Glutamatergic neuron (in vitro differentiated cells): ENCODE measurements around the gene CLK4. TPM values are rescaled to one million over a fixed set of nuclear protein-coding genes. Genes with fewer than 3 reads are reported as not detected.

Experiments used
- DNase-seq: peaks from one replicate; pipeline ENCODE4 v3.0.0; 2022
- H3K27ac Mint-ChIP-seq: one replicate; pipeline ENCODE4 v1.8.0; 2020; ENCODE audit warnings: mild to moderate bottlenecking, mixed read lengths, inconsistent platforms; ENCODE audit not compliant: unreplicated experiment
- H3K27me3 Mint-ChIP-seq: one replicate; pipeline ENCODE4 v1.8.0; 2020; ENCODE audit warnings: mild to moderate bottlenecking, moderate library complexity, mixed read lengths, inconsistent platforms; ENCODE audit not compliant: unreplicated experiment
- H3K36me3 Mint-ChIP-seq: one replicate; pipeline ENCODE4 v1.8.0; 2020; ENCODE audit warnings: mild to moderate bottlenecking, mixed read lengths, inconsistent platforms; ENCODE audit not compliant: unreplicated experiment
- H3K4me1 Mint-ChIP-seq: one replicate; pipeline ENCODE4 v1.8.0; 2020; ENCODE audit warnings: mild to moderate bottlenecking, low read depth, mixed read lengths, inconsistent platforms; ENCODE audit not compliant: unreplicated experiment
- H3K4me3 Mint-ChIP-seq: one replicate; pipeline ENCODE4 v1.8.0; 2020; ENCODE audit warnings: mild to moderate bottlenecking, mixed read lengths, inconsistent platforms; ENCODE audit not compliant: unreplicated experiment
- H3K9me3 Mint-ChIP-seq: one replicate; pipeline ENCODE4 v1.8.0; 2020; ENCODE audit warnings: mild to moderate bottlenecking, moderate library complexity, mixed read lengths, inconsistent platforms; ENCODE audit not compliant: unreplicated experiment
- total RNA-seq: library from RNA; stranded (reverse); fragmentation: NEBNext Ultra II Directional; extraction: Animal tissue kit (Norgen Biotek cat#: 25700); gene quantifications from one replicate; pipeline ENCODE4 v1.2.1, GENCODE V29; 2021; ENCODE audit not compliant: unreplicated experiment
- TF ChIP-seq, protein P1 (sequence below): fragments of 200-600 bp; sonication (generic); IDR thresholded peaks from one replicate; pipeline ENCODE4 v1.5.0; 2021; ENCODE audit not compliant: partially characterized antibody, unreplicated experiment

CLK4 gene
- total RNA-seq, 1 donor from 2014 or later: 29.4 TPM

GRCh38 chr5:178625679-178626483, 969 bp downstream of the CLK4 start:
- H3K9me3 Mint-ChIP-seq: peaks cover 2% of the 10 kb centered on the region
- H3K27ac Mint-ChIP-seq: peak overlapping the region; percentile 87
- no peaks in the 10 kb centered on the region for H3K36me3 Mint-ChIP-seq
- DNase-seq: peak; percentile 13
- peak overlapping the region; percentile 89 for H3K4me3 Mint-ChIP-seq
- peaks cover 4% of the 10 kb centered on the region for H3K27me3 Mint-ChIP-seq
- H3K4me1 Mint-ChIP-seq: peaks cover 16% of the 10 kb centered on the region
- TF ChIP-seq, protein P1, sequence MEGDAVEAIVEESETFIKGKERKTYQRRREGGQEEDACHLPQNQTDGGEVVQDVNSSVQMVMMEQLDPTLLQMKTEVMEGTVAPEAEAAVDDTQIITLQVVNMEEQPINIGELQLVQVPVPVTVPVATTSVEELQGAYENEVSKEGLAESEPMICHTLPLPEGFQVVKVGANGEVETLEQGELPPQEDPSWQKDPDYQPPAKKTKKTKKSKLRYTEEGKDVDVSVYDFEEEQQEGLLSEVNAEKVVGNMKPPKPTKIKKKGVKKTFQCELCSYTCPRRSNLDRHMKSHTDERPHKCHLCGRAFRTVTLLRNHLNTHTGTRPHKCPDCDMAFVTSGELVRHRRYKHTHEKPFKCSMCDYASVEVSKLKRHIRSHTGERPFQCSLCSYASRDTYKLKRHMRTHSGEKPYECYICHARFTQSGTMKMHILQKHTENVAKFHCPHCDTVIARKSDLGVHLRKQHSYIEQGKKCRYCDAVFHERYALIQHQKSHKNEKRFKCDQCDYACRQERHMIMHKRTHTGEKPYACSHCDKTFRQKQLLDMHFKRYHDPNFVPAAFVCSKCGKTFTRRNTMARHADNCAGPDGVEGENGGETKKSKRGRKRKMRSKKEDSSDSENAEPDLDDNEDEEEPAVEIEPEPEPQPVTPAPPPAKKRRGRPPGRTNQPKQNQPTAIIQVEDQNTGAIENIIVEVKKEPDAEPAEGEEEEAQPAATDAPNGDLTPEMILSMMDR: no peak

- TF ChIP-seq, protein P1: no peak
- Mint-ChIP-seq H3K27me3 (peaks cover 4% of the 10 kb centered on the region), H3K9me3 (peaks cover 2% of the 10 kb centered on the region)
Observed at GRCh38 chr5:178624631-178625546, 2.0 kb downstream of the CLK4 start.

DNA sequence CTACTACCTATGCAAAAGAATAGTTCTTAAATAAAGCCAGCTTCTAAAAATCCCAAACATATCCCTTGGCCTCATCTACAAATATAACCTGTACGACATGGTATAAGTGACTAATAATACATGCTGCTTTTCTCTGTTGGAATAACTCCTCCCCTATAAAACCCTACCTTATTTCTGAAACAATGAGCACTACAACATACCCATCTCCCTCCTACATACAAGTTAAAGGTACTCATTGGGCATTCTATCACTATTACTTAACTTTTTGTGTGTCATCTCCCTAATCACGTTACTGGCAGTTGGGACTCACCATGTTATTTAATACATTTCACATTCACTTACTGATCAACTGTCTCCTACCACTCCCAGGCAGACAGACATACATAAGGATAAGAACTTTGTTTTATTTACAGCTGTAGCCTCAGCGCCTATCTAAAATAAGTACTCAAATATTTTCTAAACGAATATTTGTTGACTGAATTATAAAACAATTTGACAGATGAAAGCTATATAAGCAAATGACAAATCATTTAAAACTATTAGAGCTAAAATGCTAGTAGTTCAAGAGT, 4.1 kb downstream of the CLK4 start:
- Mint-ChIP-seq H3K27me3 (peaks cover 2% of the 10 kb centered on the region), H3K36me3 (no peaks in the 10 kb centered on the region), H3K27ac (peak overlapping the region; percentile 62), H3K9me3 (peaks cover 2% of the 10 kb centered on the region), H3K4me1 (peaks cover 16% of the 10 kb centered on the region), H3K4me3 (peak overlapping the region; percentile 31)
- TF ChIP-seq, protein P1: no peak
- no peak for DNase-seq

More at GRCh38 chr5:178624631-178625546, 2.0 kb downstream of the CLK4 start:
- H3K27ac Mint-ChIP-seq: peak overlapping the region; percentile 87
- peak overlapping the region; percentile 89 for H3K4me3 Mint-ChIP-seq
- DNase-seq: no peak
- H3K4me1 Mint-ChIP-seq: peaks cover 16% of the 10 kb centered on the region
- H3K36me3 Mint-ChIP-seq: no peaks in the 10 kb centered on the region

DNA sequence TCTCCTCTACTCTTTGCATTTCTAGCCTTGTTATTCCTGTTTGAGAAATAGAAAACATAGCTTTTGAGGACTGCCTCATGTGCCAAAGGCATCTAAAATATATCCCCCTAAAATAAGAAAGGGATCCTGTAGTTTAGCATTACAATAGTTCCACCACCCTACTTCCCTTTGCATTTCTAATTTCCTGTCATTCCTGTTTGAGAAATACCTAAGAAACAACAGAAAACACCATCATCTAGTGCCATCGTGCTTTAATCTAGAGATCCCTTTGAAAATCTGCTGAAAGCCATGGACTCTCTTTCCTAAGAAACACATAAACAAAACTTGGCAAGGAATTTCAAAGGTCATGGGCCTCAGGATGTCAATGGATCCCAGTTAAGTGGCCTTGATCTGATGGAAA, 7.5 kb downstream of the CLK4 start:
- DNase-seq: no peak
- TF ChIP-seq, protein P1: no peak
- no peaks in the 10 kb centered on the region for H3K27me3 Mint-ChIP-seq
- H3K4me3 Mint-ChIP-seq: no peak overlapping the region
- H3K9me3 Mint-ChIP-seq: no peaks in the 10 kb centered on the region
- no peak overlapping the region for H3K27ac Mint-ChIP-seq
- H3K4me1 Mint-ChIP-seq: peaks cover 12% of the 10 kb centered on the region
- no peaks in the 10 kb centered on the region for H3K36me3 Mint-ChIP-seq
